ENCODE data around the gene ZNF41.

The ZNF41 gene

GRCh38 chrX:47489507-47490275 is 6.7 kb upstream of the ZNF41 start:
- DNase-seq: no peak

GRCh38 chrX:47484885-47485284 is 1.9 kb upstream of the ZNF41 start:
- no peak for DNase-seq

GRCh38 chrX:47483306-47484268 is 565 bp upstream of the ZNF41 start:
- no peak for DNase-seq

GRCh38 chrX:47482065-47482511 is 934 bp downstream of the ZNF41 start:
- no peak for DNase-seq

GRCh38 chrX:47481160-47481559 is 1.9 kb downstream of the ZNF41 start:
- DNase-seq: no peak

- DNase-seq: no peak
Observed at GRCh38 chrX:47480576-47480975, 2.4 kb downstream of the ZNF41 start.

GRCh38 chrX:47475476-47475875 is 7.5 kb downstream of the ZNF41 start:
- no peak for DNase-seq

GRCh38 chrX:47467106-47467505 is 15.9 kb downstream of the ZNF41 start:
- no peak for DNase-seq

GRCh38 chrX:47460561-47460960 is 22.5 kb downstream of the ZNF41 start:
- DNase-seq: no peak

GRCh38 chrX:47458528-47458927 is 24.5 kb downstream of the ZNF41 start:
- DNase-seq: no peak

- DNase-seq: no peak
Observed at GRCh38 chrX:47456080-47456479, 26.9 kb downstream of the ZNF41 start.

GRCh38 chrX:47452112-47452511 is 30.9 kb downstream of the ZNF41 start:
- no peak for DNase-seq

GRCh38 chrX:47448165-47448806 is 34.7 kb downstream of the ZNF41 start:
- DNase-seq: no peak

GRCh38 chrX:47447607-47448006 is 35.4 kb downstream of the ZNF41 start:
- DNase-seq: no peak

GRCh38 chrX:47446971-47447370 is 36.1 kb downstream of the ZNF41 start:
- no peak for DNase-seq

GRCh38 chrX:47446431-47446830 is 36.6 kb downstream of the ZNF41 start:
- DNase-seq: no peak

GRCh38 chrX:47430925-47431324 is 52.1 kb downstream of the ZNF41 start:
- DNase-seq: no peak

GRCh38 chrX:47422444-47422843 is 60.6 kb downstream of the ZNF41 start:
- DNase-seq: no peak

- no peak for DNase-seq
Observed at GRCh38 chrX:47420962-47421361, 62.1 kb downstream of the ZNF41 start.

- no peak for DNase-seq
Observed at GRCh38 chrX:47420265-47420664, 62.8 kb downstream of the ZNF41 start.

- DNase-seq: no peak
Observed at GRCh38 chrX:47413179-47413594, 69.8 kb downstream of the ZNF41 start.

Data from AML-193 (cell line).